ENCODE results near the gene PPP1R2B.

PPP1R2B gene

GRCh38 chr5:156879665-156880285 is 29.7 kb downstream of the PPP1R2B start:
- no peak for DNase-seq (ENCODE audit: low read depth)

GRCh38 chr5:156883316-156883875 is 33.3 kb downstream of the PPP1R2B start:
- no peak for DNase-seq (ENCODE audit: low read depth)

GRCh38 chr5:156888520-156888919 is 38.4 kb downstream of the PPP1R2B start:
- DNase-seq (ENCODE audit: low read depth): no peak

DNA sequence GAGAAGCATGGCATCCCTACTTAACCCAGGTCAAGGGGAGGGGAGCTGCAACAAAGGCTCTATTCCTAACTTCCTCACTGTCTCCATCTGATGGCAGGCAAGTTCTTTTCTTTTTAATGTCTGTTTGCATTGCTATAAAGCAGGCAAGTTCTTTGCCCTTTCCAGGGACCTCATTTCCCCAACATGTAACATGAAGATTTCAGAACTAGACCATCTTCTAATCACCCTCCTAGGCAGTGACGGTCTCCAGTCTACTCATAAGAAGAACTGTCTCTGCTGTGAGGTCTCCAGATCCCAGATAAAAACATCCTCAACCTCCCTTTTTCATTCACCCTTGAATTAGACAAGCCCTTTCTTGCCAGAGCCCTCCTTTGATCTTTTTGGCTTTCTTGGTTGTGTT is 42.1 kb downstream of the PPP1R2B start:
- DNase-seq (ENCODE audit: low read depth): no peak

DNA sequence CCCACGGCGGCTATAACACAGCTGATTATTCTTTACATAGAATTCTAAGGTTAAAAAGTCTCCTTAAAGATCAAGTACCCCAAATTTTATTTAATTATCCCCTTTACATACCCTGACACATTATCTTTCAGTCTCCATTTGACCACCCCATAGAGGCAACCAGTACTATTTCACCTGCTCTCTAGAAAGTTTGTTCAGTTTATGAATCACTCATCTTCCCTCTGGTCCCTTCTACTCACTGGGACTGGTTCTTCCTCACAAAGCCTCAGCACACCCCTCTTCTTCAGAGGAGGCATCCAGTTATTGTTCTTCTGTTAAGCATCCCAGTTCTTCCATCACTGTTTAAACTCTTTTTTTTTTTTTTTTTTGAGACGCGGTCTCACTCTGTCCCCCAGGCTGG is 42.8 kb downstream of the PPP1R2B start:
- no peak for DNase-seq (ENCODE audit: low read depth)

DNA sequence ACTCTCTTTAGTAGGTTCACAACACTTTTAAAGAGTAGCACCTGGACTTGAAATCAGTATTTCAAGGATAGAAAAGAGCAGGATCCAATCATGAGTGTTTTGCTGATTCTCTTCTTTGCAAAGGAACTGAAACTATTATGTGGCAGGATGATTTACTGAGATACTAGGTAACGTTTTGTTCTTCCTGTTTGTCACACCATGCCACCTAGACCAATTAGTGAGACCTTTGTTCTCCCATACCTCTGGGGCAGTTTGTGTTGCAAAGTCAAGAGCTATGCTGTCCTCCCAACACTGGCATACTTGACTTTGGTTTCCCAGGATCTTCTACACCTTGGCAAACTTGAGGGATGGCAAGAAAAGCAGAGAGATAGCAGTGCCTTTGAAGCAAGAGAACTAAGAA is 43.4 kb downstream of the PPP1R2B start:
- no peak for DNase-seq (ENCODE audit: low read depth)

DNA sequence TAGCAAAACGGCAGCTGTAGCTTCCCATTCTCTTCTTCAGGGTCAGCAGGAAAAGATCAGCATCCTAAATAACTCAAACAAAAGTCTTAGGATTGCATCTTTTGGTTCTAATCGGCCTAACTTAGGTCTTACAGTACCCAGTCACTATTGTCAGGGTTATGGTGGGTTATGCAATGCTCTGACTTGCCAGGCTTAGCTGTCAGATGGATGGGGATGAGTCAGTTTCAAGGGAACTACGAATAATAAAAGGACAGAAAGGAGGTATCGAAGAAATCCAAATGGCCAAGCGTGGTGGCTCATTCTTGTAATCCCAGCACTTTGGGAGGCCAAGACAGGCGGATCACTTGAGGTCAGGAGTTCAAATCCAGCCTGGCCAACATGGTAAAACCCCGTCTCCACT is 46.5 kb downstream of the PPP1R2B start:
- DNase-seq (ENCODE audit: low read depth): no peak

Data from CMK (cell line).